Glomerular visceral epithelial cell (primary cell): ENCODE results near the gene CST9.
"Not testable (repeated sequence)": the region's sequence is repeated elsewhere in the genome, so short reads cannot be mapped to it uniquely, and the experiment has no call there.

Experiments used
- DNase-seq: peaks from one replicate; pipeline ENCODE4 v3.0.0-alpha.2; 2016; ENCODE audit errors: extremely low spot score

CST9 gene

GRCh38 chr20:23637282-23638221, 31.8 kb upstream of the CST9 start, which contains the start of gene CST3:
Gene CST3, minus strand, starts transcription at chr20:23637955. Its CDS starts 93 bp downstream, at chr20:23637862.
- DNase-seq, result peak; percentile 94

GRCh38 chr20:23636908-23637281, 31.2 kb upstream of the CST9 start:
- DNase-seq, result no peak

GRCh38 chr20:23636182-23636907, 30.6 kb upstream of the CST9 start:
- no peak for DNase-seq

- DNase-seq, result not testable (repeated sequence)
Observed at GRCh38 chr20:23635768-23636090, 30.0 kb upstream of the CST9 start.

GRCh38 chr20:23634985-23635767, 29.5 kb upstream of the CST9 start:
- no peak for DNase-seq

- DNase-seq, result no peak
Observed at GRCh38 chr20:23634044-23634801, 28.5 kb upstream of the CST9 start.

GRCh38 chr20:23632711-23633573, 27.2 kb upstream of the CST9 start:
- DNase-seq, result no peak

GRCh38 chr20:23631981-23632710, 26.4 kb upstream of the CST9 start:
- no peak for DNase-seq

GRCh38 chr20:23631226-23631822, 25.6 kb upstream of the CST9 start:
- DNase-seq, result no peak

GRCh38 chr20:23630392-23630849, 24.7 kb upstream of the CST9 start:
- DNase-seq, result no peak

GRCh38 chr20:23629542-23630391, 24.1 kb upstream of the CST9 start:
- DNase-seq, result no peak

GRCh38 chr20:23629017-23629541, 23.4 kb upstream of the CST9 start:
- DNase-seq, result peak; percentile 89

GRCh38 chr20:23628402-23629016, 22.8 kb upstream of the CST9 start:
- DNase-seq, result no peak

- no peak for DNase-seq
Observed at GRCh38 chr20:23627501-23627900, 21.8 kb upstream of the CST9 start.

- DNase-seq, result no peak
Observed at GRCh38 chr20:23626040-23626620, 20.4 kb upstream of the CST9 start.

- DNase-seq, result no peak
Observed at GRCh38 chr20:23625236-23625964, 19.7 kb upstream of the CST9 start.

- DNase-seq, result no peak
Observed at GRCh38 chr20:23624324-23624691, 18.6 kb upstream of the CST9 start.
